Subcutaneous adipose tissue (tissue), 4 donors: ENCODE measurements around the gene PKD1. TPM values are rescaled to one million over a fixed set of nuclear protein-coding genes. Genes with fewer than 3 reads are reported as not detected.

Source experiments
- total RNA-seq, 4 donors: library from RNA; depleted of rRNA; stranded (reverse); fragments of >200 nt; gene quantifications; one replicate each; pipeline ENCODE4 v1.1.0, GENCODE V29; 2016
- TF ChIP-seq, protein P1 (sequence below): fragments of 450-650 bp; IDR thresholded peaks from one replicate; pipeline ENCODE4 v1.5.1; 2016; ENCODE audit warnings: low read depth, mild to moderate bottlenecking, control low read depth, antibody characterized with exemption, moderate library complexity

The PKD1 gene
- total RNA-seq, 4 donors from 2014 or later: 40.1 to 318 (median 76.1) TPM

DNA sequence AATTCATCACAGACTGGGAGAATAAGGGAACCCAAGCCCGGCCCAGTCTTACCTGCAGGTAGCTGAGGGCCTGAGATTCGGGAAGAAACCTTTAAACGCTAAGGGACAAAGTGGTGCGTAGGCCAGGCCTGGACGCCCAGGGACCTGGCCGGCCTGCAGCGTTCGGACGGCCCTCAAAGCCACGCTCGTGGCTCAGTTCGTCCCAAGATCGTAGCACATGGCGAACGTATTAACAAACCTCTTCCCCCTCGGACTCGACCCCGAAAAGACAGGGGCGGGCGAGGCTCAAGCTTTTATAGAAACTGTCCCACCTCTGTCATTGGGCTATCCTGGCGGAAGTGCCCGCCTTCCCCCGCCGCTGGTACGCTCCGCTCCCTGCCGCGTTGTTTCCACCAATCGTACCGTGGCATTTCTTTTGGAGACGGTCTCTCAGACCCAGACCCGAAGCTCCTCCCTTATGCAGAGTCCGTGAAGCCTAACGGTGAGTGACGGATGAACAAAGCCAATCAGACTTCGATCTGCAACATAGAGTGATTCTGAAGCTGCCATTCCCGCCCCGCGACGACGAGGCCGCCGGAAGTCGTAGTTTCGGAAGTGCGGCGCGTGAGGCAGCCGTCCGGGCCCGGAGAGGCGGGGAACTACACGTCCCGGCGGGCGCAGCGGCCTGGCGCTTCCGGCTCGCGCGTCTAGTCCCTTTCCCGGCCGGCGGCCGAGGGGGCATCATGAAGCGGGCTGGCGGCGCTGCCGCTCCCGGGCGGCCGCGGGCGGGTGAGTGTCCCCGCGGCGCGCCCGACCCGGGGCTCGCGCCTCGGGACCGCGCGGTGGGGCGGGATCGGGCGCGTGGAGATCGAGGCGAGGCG lies 19.6 kb upstream of the PKD1 start, which contains the start of gene TRAF7:
Gene TRAF7, plus strand, starts transcription at position 692 of the 860 bp plus-strand sequence. CDS start 8,139 bp downstream, outside the sequence.
- TF ChIP-seq, protein P1, sequence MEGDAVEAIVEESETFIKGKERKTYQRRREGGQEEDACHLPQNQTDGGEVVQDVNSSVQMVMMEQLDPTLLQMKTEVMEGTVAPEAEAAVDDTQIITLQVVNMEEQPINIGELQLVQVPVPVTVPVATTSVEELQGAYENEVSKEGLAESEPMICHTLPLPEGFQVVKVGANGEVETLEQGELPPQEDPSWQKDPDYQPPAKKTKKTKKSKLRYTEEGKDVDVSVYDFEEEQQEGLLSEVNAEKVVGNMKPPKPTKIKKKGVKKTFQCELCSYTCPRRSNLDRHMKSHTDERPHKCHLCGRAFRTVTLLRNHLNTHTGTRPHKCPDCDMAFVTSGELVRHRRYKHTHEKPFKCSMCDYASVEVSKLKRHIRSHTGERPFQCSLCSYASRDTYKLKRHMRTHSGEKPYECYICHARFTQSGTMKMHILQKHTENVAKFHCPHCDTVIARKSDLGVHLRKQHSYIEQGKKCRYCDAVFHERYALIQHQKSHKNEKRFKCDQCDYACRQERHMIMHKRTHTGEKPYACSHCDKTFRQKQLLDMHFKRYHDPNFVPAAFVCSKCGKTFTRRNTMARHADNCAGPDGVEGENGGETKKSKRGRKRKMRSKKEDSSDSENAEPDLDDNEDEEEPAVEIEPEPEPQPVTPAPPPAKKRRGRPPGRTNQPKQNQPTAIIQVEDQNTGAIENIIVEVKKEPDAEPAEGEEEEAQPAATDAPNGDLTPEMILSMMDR: no peak

DNA sequence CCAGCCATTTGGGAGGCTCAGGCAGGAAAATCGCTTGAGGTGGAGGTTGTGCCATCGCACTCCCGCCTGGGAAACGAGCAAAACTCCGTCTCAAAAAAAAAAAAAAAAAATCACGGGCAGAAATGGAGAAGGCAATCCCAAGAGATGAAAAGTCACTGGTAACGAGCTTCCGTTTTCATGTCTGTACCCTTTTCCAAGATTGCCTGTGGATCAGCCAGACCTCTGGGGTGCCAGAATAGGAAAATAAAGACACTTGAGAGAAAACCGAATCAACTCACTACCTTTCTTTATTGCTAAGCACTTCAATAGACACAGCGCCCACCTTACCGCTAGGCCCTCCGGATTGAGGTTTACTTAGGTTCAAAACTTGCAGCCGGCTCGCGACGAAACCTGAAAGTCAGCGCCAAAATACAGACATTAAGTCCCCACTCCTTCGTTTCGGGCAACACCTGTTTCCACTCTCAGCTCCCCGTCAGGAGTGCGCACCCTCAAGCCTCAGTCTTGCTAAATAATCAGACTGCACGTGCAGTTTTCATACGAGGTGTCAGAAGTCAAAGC lies 18.9 kb upstream of the PKD1 start:
- TF ChIP-seq, protein P1: no peak

GRCh38 chr16:2152695-2153506 lies 17.2 kb upstream of the PKD1 start:
- TF ChIP-seq, protein P1: no peak

GRCh38 chr16:2151188-2152091 lies 15.7 kb upstream of the PKD1 start:
- TF ChIP-seq, protein P1: no peak

DNA sequence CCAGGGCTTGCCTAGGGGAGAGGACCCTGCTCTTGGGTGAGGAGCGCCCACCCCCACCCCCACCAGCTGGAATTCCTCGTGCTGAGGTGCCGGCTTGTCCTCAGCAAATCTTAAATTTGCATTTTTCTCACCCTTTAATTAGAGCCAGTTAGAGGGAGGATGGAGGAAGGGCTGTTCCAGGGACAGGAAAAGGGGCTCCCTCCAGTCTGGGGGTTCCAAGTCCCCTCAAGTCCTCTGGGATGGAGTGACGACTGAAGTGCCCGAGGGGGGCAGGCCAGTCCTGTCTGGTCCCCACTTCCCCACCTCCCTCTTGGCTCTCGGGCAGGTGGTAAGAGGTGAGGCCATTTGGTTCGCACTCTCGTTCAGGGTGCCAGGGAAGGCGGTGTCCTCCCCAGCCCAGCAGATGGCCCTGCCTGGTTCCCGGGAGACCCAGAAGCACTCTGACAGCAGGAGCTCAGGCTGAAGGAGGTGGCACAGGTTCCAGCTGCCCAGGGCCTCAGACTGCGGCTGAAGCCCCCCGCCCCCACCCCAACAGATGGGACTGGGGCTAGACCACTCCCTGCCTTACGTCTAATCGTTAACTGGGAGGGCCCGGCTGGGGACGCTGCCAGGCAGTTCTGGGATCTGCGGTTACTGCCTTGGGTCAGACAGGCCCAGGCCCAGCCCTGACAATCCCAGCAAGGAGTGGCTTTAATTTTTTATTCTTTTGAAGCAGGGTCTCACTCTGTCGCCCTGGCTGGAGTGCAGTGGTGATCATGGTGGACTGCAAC lies 14.9 kb upstream of the PKD1 start:
- TF ChIP-seq, protein P1: no peak
